ENCODE data around the gene GPR83. TPM values are rescaled to one million over a fixed set of nuclear protein-coding genes. Genes with fewer than 3 reads are reported as not detected.

GPR83 gene
- under 1 TPM; 0.26 to 0.55 (median 0.32) TPM for total RNA-seq
- 0.09 TPM for total RNA-seq (2013)

GRCh38 chr11:94400839-94401772, at the start of gene GPR83:
TSS of gene GPR83 (minus strand) at chr11:94401419. CDS start at chr11:94401247, 172 bp downstream.
- Mint-ChIP-seq H3K36me3 (no peaks in the 10 kb centered on the region), H3K27me3 (ENCODE audit: low read depth in 2 of 2) (peaks cover 42 to 58% of the 10 kb centered on the region in 2 donors), H3K27ac (no peak within 1 kb of the TSS), H3K4me1 (peaks cover 9 to 15% of the 10 kb centered on the region in 2 donors), H3K9me3 (peaks cover 0 to 2% of the 10 kb centered on the region in 2 donors), H3K4me3 (peak within 1 kb of the TSS; percentile 0)
- ATAC-seq, result no peak
- intact Hi-C loops (cut with micrococcal nuclease), result no loop called here
- H3K27ac ChIP-seq (ENCODE audit: low read length), result no peak within 1 kb of the TSS
- peaks cover 32% of the 10 kb centered on the region for H3K27me3 ChIP-seq (ENCODE audit: control insufficient read depth, insufficient read depth, low read length)
- 5% methylated on average over 73 of the region's 73 CpGs for WGBS (ENCODE audit: insufficient coverage)
- peaks cover 2% of the 10 kb centered on the region for H3K4me1 ChIP-seq (ENCODE audit: control insufficient read depth, insufficient read depth, low read length)
- no peak for DNase-seq
- no peaks in the 10 kb centered on the region for H3K9me3 ChIP-seq (ENCODE audit: control insufficient read depth, insufficient read depth, low read length)
- TF ChIP-seq CTCF (IDR thresholded peaks at IDR 0.05), result no peak
- no peak within 1 kb of the TSS for H3K4me3 ChIP-seq (ENCODE audit: low read length)
- H3K36me3 ChIP-seq (ENCODE audit: control insufficient read depth, insufficient read depth, low read length), result no peaks in the 10 kb centered on the region

- Histone ChIP-seq H3K36me3 (ENCODE audit: control insufficient read depth, insufficient read depth, low read length) (peaks cover 24% of the 10 kb centered on the region), H3K9me3 (ENCODE audit: control insufficient read depth, insufficient read depth, low read length) (no peaks in the 10 kb centered on the region), H3K4me3 (ENCODE audit: low read length) (no peak overlapping the region), H3K4me1 (ENCODE audit: control insufficient read depth, insufficient read depth, low read length) (no peaks in the 10 kb centered on the region), H3K27me3 (ENCODE audit: control insufficient read depth, insufficient read depth, low read length) (no peaks in the 10 kb centered on the region), H3K27ac (ENCODE audit: low read length) (no peak overlapping the region)
- Mint-ChIP-seq H3K27me3 (ENCODE audit: low read depth in 2 of 2) (no peaks in the 10 kb centered on the region), H3K4me1 (peaks cover 6 to 11% of the 10 kb centered on the region in 2 donors), H3K36me3 (peaks cover 7% of the 10 kb centered on the region), H3K9me3 (no peaks in the 10 kb centered on the region), H3K4me3 (no peak overlapping the region), H3K27ac (no peak overlapping the region)
- no peak for TF ChIP-seq CTCF (IDR thresholded peaks at IDR 0.05)
- WGBS (ENCODE audit: insufficient coverage), result 100% methylated on average over 2 of the region's 3 CpGs
- intact Hi-C loops (cut with micrococcal nuclease), result no loop called here
- ATAC-seq, result no peak
- DNase-seq, result no peak
Observed at GRCh38 chr11:94450048-94450447, 48.8 kb upstream of the GPR83 start.

- WGBS (ENCODE audit: insufficient coverage), result 100% methylated on average over 2 of the region's 2 CpGs
- H3K4me1 ChIP-seq (ENCODE audit: control insufficient read depth, insufficient read depth, low read length), result no peaks in the 10 kb centered on the region
- no peaks in the 10 kb centered on the region for H3K9me3 Mint-ChIP-seq
- intact Hi-C loops (cut with micrococcal nuclease), result no loop called here
- TF ChIP-seq CTCF (IDR thresholded peaks at IDR 0.05), result no peak
- H3K27ac Mint-ChIP-seq, result no peak overlapping the region
- H3K36me3 ChIP-seq (ENCODE audit: control insufficient read depth, insufficient read depth, low read length), result peaks cover 26% of the 10 kb centered on the region
- H3K4me3 ChIP-seq (ENCODE audit: low read length), result no peak overlapping the region
- H3K27me3 Mint-ChIP-seq (ENCODE audit: low read depth in 2 of 2), result no peaks in the 10 kb centered on the region
- H3K27me3 ChIP-seq (ENCODE audit: control insufficient read depth, insufficient read depth, low read length), result no peaks in the 10 kb centered on the region
- H3K27ac ChIP-seq (ENCODE audit: low read length), result no peak overlapping the region
- H3K9me3 ChIP-seq (ENCODE audit: control insufficient read depth, insufficient read depth, low read length), result no peaks in the 10 kb centered on the region
- peaks cover 6 to 12% of the 10 kb centered on the region in 2 donors for H3K4me1 Mint-ChIP-seq
- ATAC-seq, result no peak
- H3K4me3 Mint-ChIP-seq, result no peak overlapping the region
- H3K36me3 Mint-ChIP-seq, result peaks cover 8% of the 10 kb centered on the region
- DNase-seq, result no peak
Observed at GRCh38 chr11:94449437-94449836, 48.2 kb upstream of the GPR83 start.
